NCI-H1417 treated with DMSO at 0.1 percent for 48 hours (cell line): ENCODE measurements around the gene ARID3C.

Experiments used
- DNase-seq: peaks from one replicate; lab custom pipeline; 2025; lab: John Stamatoyannopoulos, UW

The ARID3C gene

GRCh38 chr9:34628656-34629490 is at the start of gene ARID3C:
Gene ARID3C, minus strand, starts transcription at chr9:34629066. Its CDS starts 1,052 bp downstream, at chr9:34628014.
- no peak for DNase-seq

- no peak for DNase-seq
These were observed 47.0 kb upstream of the ARID3C start for GRCh38 chr9:34675869-34676268.

GRCh38 chr9:34675048-34675714 is 46.3 kb upstream of the ARID3C start:
- no peak for DNase-seq

GRCh38 chr9:34674440-34674839 is 45.6 kb upstream of the ARID3C start:
- no peak for DNase-seq

GRCh38 chr9:34671307-34671706 is 42.4 kb upstream of the ARID3C start:
- no peak for DNase-seq

GRCh38 chr9:34669809-34670562 is 41.1 kb upstream of the ARID3C start:
- DNase-seq: no peak

GRCh38 chr9:34665381-34666250 is 36.8 kb upstream of the ARID3C start:
- DNase-seq: peak; percentile 31

- DNase-seq: no peak
These were observed 36.2 kb upstream of the ARID3C start for GRCh38 chr9:34665067-34665380.

GRCh38 chr9:34664281-34665066 is 35.6 kb upstream of the ARID3C start:
- no peak for DNase-seq

GRCh38 chr9:34663303-34663605 is 34.4 kb upstream of the ARID3C start:
- no peak for DNase-seq

- no peak for DNase-seq
These were observed 33.8 kb upstream of the ARID3C start, which contains the start of gene CCL27 for GRCh38 chr9:34662526-34663302. Gene CCL27, minus strand, starts transcription at chr9:34662657. Its CDS starts 24 bp downstream, at chr9:34662633.

- DNase-seq: no peak
These were observed 30.9 kb upstream of the ARID3C start for GRCh38 chr9:34659592-34660253.

GRCh38 chr9:34658461-34658860 is 29.6 kb upstream of the ARID3C start:
- no peak for DNase-seq

GRCh38 chr9:34656992-34657391 is 28.1 kb upstream of the ARID3C start:
- no peak for DNase-seq

GRCh38 chr9:34655394-34655793 is 26.5 kb upstream of the ARID3C start:
- DNase-seq: no peak

- no peak for DNase-seq
These were observed 25.6 kb upstream of the ARID3C start for GRCh38 chr9:34654323-34655051.

GRCh38 chr9:34653151-34654072 is 24.5 kb upstream of the ARID3C start:
- no peak for DNase-seq

- DNase-seq: no peak
These were observed 23.7 kb upstream of the ARID3C start for GRCh38 chr9:34652602-34653000.
